Neural crest cell (in vitro differentiated cells): ENCODE measurements around the gene FAM81A. TPM values are rescaled to one million over a fixed set of nuclear protein-coding genes. Genes with fewer than 3 reads are reported as not detected.

Source experiments
- DNase-seq: peaks from one replicate; pipeline ENCODE4 v3.0.0; 2021; ENCODE audit warnings: low read depth, mixed read lengths, low spot score
- H3K27ac Mint-ChIP-seq: one replicate; pipeline ENCODE4 v1.8.0; 2021; ENCODE audit warnings: mild to moderate bottlenecking, mixed read lengths; ENCODE audit not compliant: unreplicated experiment
- H3K27me3 Mint-ChIP-seq: 2 replicates; pipeline ENCODE4 v1.8.0; 2021; ENCODE audit warnings: low read depth, mild to moderate bottlenecking, mixed read lengths
- H3K36me3 Mint-ChIP-seq: 2 replicates; pipeline ENCODE4 v1.8.0; 2021; ENCODE audit warnings: low read depth, mild to moderate bottlenecking, mixed read lengths
- H3K4me1 Mint-ChIP-seq: 2 replicates; pipeline ENCODE4 v1.8.0; 2021; ENCODE audit warnings: mixed read lengths
- H3K4me3 Mint-ChIP-seq: one replicate; pipeline ENCODE4 v1.8.0; 2021; ENCODE audit warnings: mild to moderate bottlenecking, mixed read lengths
- H3K9me3 Mint-ChIP-seq: 2 replicates; pipeline ENCODE4 v1.8.0; 2021; ENCODE audit warnings: mixed read lengths
- CTCF ChIP-seq: fragments of 200-600 bp; sonication (generic); conservative IDR thresholded peaks from 2 replicates; pipeline ENCODE4 v1.5.0; 2021; ENCODE audit warnings: antibody characterized with exemption, mild to moderate bottlenecking
- total RNA-seq: library from RNA; stranded (reverse); gene quantifications from 2 replicates; pipeline ENCODE4 v1.2.1, GENCODE V29; 2021

The FAM81A gene
- total RNA-seq, 1 donor from 2014 or later, result 4.2 TPM

GRCh38 chr15:59528429-59528828, 90.4 kb downstream of the FAM81A start:
- DNase-seq, result no peak
- peaks cover 19% of the 10 kb centered on the region for H3K27me3 Mint-ChIP-seq
- H3K27ac Mint-ChIP-seq, result no peak overlapping the region
- H3K4me3 Mint-ChIP-seq, result no peak overlapping the region
- no peaks in the 10 kb centered on the region for H3K9me3 Mint-ChIP-seq
- no peak for TF ChIP-seq CTCF
- H3K36me3 Mint-ChIP-seq, result no peaks in the 10 kb centered on the region
- H3K4me1 Mint-ChIP-seq, result peaks cover 11% of the 10 kb centered on the region

- H3K4me3 Mint-ChIP-seq, result no peak overlapping the region
- peak; percentile 86 for TF ChIP-seq CTCF
- H3K4me1 Mint-ChIP-seq, result peaks cover 10% of the 10 kb centered on the region
- no peaks in the 10 kb centered on the region for H3K36me3 Mint-ChIP-seq
- peak; percentile 92 for DNase-seq
- H3K27ac Mint-ChIP-seq, result no peak overlapping the region
- H3K27me3 Mint-ChIP-seq, result peaks cover 19% of the 10 kb centered on the region
- no peaks in the 10 kb centered on the region for H3K9me3 Mint-ChIP-seq
Observed at GRCh38 chr15:59528961-59529402, 91.0 kb downstream of the FAM81A start.

GRCh38 chr15:59531066-59531675, 93.2 kb downstream of the FAM81A start:
- H3K4me3 Mint-ChIP-seq, result no peak overlapping the region
- H3K27me3 Mint-ChIP-seq, result peaks cover 20% of the 10 kb centered on the region
- no peak for TF ChIP-seq CTCF
- H3K9me3 Mint-ChIP-seq, result no peaks in the 10 kb centered on the region
- H3K4me1 Mint-ChIP-seq, result peaks cover 5% of the 10 kb centered on the region
- H3K27ac Mint-ChIP-seq, result no peak overlapping the region
- H3K36me3 Mint-ChIP-seq, result no peaks in the 10 kb centered on the region
- DNase-seq, result no peak

GRCh38 chr15:59532770-59533379, 94.9 kb downstream of the FAM81A start:
- no peak overlapping the region for H3K27ac Mint-ChIP-seq
- no peaks in the 10 kb centered on the region for H3K9me3 Mint-ChIP-seq
- peak; percentile 89 for TF ChIP-seq CTCF
- DNase-seq, result peak; percentile 11
- H3K4me1 Mint-ChIP-seq, result peaks cover 5% of the 10 kb centered on the region
- H3K36me3 Mint-ChIP-seq, result no peaks in the 10 kb centered on the region
- H3K27me3 Mint-ChIP-seq, result peaks cover 23% of the 10 kb centered on the region
- H3K4me3 Mint-ChIP-seq, result no peak overlapping the region

- Mint-ChIP-seq H3K4me1 (peaks cover 5% of the 10 kb centered on the region), H3K27ac (no peak overlapping the region), H3K4me3 (no peak overlapping the region), H3K27me3 (peaks cover 14% of the 10 kb centered on the region), H3K36me3 (no peaks in the 10 kb centered on the region), H3K9me3 (no peaks in the 10 kb centered on the region)
- no peak for DNase-seq
- no peak for TF ChIP-seq CTCF
Observed at GRCh38 chr15:59536553-59536952, 98.6 kb downstream of the FAM81A start.
